Left forelimb (tissue), 1 donor: ENCODE data around the gene SPATA31D1.

ENCODE experiments used
- DNase-seq: peaks from one replicate; pipeline ENCODE4 v3.0.0-alpha.2; 2018; ENCODE audit warnings: low spot score

Gene SPATA31D1

GRCh38 chr9:82022121-82022520, 33.5 kb downstream of the SPATA31D1 start:
- DNase-seq: no peak

- no peak for DNase-seq
These were observed 36.3 kb downstream of the SPATA31D1 start for GRCh38 chr9:82024908-82025307.

- DNase-seq: no peak
These were observed 43.1 kb downstream of the SPATA31D1 start for GRCh38 chr9:82031538-82032280.

GRCh38 chr9:82034956-82035731, 46.6 kb downstream of the SPATA31D1 start:
- no peak for DNase-seq

GRCh38 chr9:82036086-82036485, 47.5 kb downstream of the SPATA31D1 start:
- DNase-seq: no peak

GRCh38 chr9:82037126-82037525, 48.6 kb downstream of the SPATA31D1 start:
- no peak for DNase-seq

GRCh38 chr9:82038897-82039296, 50.3 kb downstream of the SPATA31D1 start:
- DNase-seq: no peak
